Measurements from ENCODE around the gene DNAAF2. TPM values are rescaled to one million over a fixed set of nuclear protein-coding genes. Genes with fewer than 3 reads are reported as not detected.
"Not testable (repeated sequence)": the region's sequence is repeated elsewhere in the genome, so short reads cannot be mapped to it uniquely, and the experiment has no call there.

DNAAF2 gene
- total RNA-seq = 5.7 TPM

- Histone ChIP-seq H3K9ac (ENCODE audit: low read depth in 1 of 3, low read length in 3 of 3) (peak within 1 kb of the TSS; percentile 90 to 96 (median 95)), H3K4me3 (ENCODE audit: low read length in 3 of 3) (peak within 1 kb of the TSS; percentile 88 to 97 (median 95)), H3K27ac (ENCODE audit: low read depth, low read length) (peak within 1 kb of the TSS; percentile 96), H3K4me1 (ENCODE audit: control insufficient read depth in 3 of 3, insufficient read depth in 3 of 3, low read length in 3 of 3) (peaks cover 12 to 24% (median 17%) of the 10 kb centered on the region in 3 donors), H3K36me3 (ENCODE audit: control insufficient read depth in 3 of 3, insufficient read depth in 3 of 3, low read length in 3 of 3) (peaks cover 0 to 8% (median 2%) of the 10 kb centered on the region in 3 donors), H3K9me3 (ENCODE audit: control insufficient read depth in 3 of 3, low read length in 3 of 3) (no peaks in the 10 kb centered on the region), H3K27me3 (ENCODE audit: control insufficient read depth in 3 of 3, insufficient read depth in 3 of 3, low read length in 3 of 3) (no peaks in the 10 kb centered on the region)
These were observed at the start of gene DNAAF2 for GRCh38 chr14:49634547-49635334. DNAAF2 (minus strand) TSS chr14:49635244; CDS start chr14:49635149, 95 bp downstream.

DNA sequence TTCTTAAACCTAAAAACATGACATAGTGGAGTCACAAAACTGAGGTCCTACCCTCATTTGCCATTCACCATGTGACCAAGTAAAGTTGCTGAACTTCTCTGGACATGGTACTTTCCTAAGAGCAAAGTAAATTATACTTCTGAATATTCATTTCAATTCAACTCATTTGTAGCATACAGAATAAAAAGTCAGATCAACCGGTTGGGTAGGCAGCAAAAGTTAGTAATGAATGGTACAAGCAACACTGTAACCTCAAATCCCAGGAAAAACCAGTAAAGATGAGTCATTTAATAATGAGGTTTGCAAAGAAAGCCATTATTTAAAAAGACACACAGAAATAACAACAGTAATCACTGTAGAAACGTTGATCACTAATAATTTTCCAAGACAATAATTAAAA is 44.2 kb upstream of the DNAAF2 start:
- no peak overlapping the region for H3K9ac ChIP-seq (ENCODE audit: low read depth in 1 of 3, low read length in 3 of 3)
- no peaks in the 10 kb centered on the region for H3K4me1 ChIP-seq (ENCODE audit: control insufficient read depth in 3 of 3, insufficient read depth in 3 of 3, low read length in 3 of 3)
- H3K27ac ChIP-seq (ENCODE audit: low read depth, low read length) = no peak overlapping the region
- H3K36me3 ChIP-seq (ENCODE audit: control insufficient read depth in 3 of 3, insufficient read depth in 3 of 3, low read length in 3 of 3) = peaks cover 0 to 2% (median 0%) of the 10 kb centered on the region in 3 donors
- H3K4me3 ChIP-seq (ENCODE audit: low read length in 3 of 3) = no peak overlapping the region
- no peaks in the 10 kb centered on the region for H3K9me3 ChIP-seq (ENCODE audit: control insufficient read depth in 3 of 3, low read length in 3 of 3)
- no peaks in the 10 kb centered on the region for H3K27me3 ChIP-seq (ENCODE audit: control insufficient read depth in 3 of 3, insufficient read depth in 3 of 3, low read length in 3 of 3)

- no peak overlapping the region for H3K4me3 ChIP-seq (ENCODE audit: low read length in 3 of 3)
- H3K4me1 ChIP-seq (ENCODE audit: control insufficient read depth in 3 of 3, insufficient read depth in 3 of 3, low read length in 3 of 3) = no peaks in the 10 kb centered on the region
- H3K27ac ChIP-seq (ENCODE audit: low read depth, low read length) = no peak overlapping the region
- H3K9ac ChIP-seq (ENCODE audit: low read depth in 1 of 3, low read length in 3 of 3) = no peak overlapping the region
- no peaks in the 10 kb centered on the region for H3K27me3 ChIP-seq (ENCODE audit: control insufficient read depth in 3 of 3, insufficient read depth in 3 of 3, low read length in 3 of 3)
- no peaks in the 10 kb centered on the region for H3K9me3 ChIP-seq (ENCODE audit: control insufficient read depth in 3 of 3, low read length in 3 of 3)
- H3K36me3 ChIP-seq (ENCODE audit: control insufficient read depth in 3 of 3, insufficient read depth in 3 of 3, low read length in 3 of 3) = peaks cover 0 to 2% (median 0%) of the 10 kb centered on the region in 3 donors
These were observed 42.6 kb upstream of the DNAAF2 start for GRCh38 chr14:49677643-49678042.

DNA sequence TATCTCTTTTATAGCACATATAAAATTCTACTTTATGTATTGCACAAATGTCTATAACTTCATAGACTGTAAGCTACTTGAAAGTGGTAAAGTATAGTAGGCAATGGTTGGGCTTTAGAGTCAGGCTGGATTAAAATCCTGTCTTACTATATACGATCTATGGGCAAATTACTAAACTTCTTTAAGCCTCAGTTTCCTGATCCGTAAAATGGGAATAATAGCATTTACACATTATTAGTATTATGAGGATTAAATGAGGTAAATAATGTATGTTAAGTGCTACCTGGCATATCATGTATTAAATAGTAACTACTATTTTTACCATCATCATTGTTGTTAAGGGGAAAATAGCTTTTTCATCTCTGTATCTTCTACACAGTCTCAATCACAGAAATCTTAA is 38.5 kb upstream of the DNAAF2 start:
- peaks cover 0 to 2% (median 0%) of the 10 kb centered on the region in 3 donors for H3K36me3 ChIP-seq (ENCODE audit: control insufficient read depth in 3 of 3, insufficient read depth in 3 of 3, low read length in 3 of 3)
- H3K9me3 ChIP-seq (ENCODE audit: control insufficient read depth in 3 of 3, low read length in 3 of 3) = no peaks in the 10 kb centered on the region
- H3K27ac ChIP-seq (ENCODE audit: low read depth, low read length) = no peak overlapping the region
- no peak overlapping the region for H3K9ac ChIP-seq (ENCODE audit: low read depth in 1 of 3, low read length in 3 of 3)
- H3K4me1 ChIP-seq (ENCODE audit: control insufficient read depth in 3 of 3, insufficient read depth in 3 of 3, low read length in 3 of 3) = no peaks in the 10 kb centered on the region
- no peaks in the 10 kb centered on the region for H3K27me3 ChIP-seq (ENCODE audit: control insufficient read depth in 3 of 3, insufficient read depth in 3 of 3, low read length in 3 of 3)
- H3K4me3 ChIP-seq (ENCODE audit: low read length in 3 of 3) = no peak overlapping the region

DNA sequence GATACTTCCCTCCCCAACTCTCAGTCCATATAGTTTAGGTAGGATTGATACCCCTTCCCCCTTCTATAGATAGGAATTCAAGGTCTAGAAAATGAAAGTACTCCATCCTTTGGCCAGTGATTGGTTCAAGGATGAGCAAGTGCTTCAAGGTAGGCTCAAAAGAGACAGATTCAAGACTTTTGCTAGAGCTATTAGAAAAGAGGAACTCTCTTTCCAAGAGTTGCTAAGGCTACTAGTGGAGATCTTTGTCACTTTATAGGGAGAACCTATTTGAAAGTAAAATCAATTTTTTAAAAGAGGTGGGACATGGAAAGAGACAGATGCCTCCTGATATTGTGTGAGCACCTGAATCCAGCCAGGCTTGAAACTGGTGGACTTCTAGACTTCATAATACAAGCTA is 35.4 kb upstream of the DNAAF2 start:
- no peaks in the 10 kb centered on the region for H3K9me3 ChIP-seq (ENCODE audit: control insufficient read depth in 3 of 3, low read length in 3 of 3)
- no peaks in the 10 kb centered on the region for H3K27me3 ChIP-seq (ENCODE audit: control insufficient read depth in 3 of 3, insufficient read depth in 3 of 3, low read length in 3 of 3)
- no peaks in the 10 kb centered on the region for H3K36me3 ChIP-seq (ENCODE audit: control insufficient read depth in 3 of 3, insufficient read depth in 3 of 3, low read length in 3 of 3)
- H3K9ac ChIP-seq (ENCODE audit: low read depth in 1 of 3, low read length in 3 of 3) = no peak overlapping the region
- H3K4me3 ChIP-seq (ENCODE audit: low read length in 3 of 3) = no peak overlapping the region
- no peaks in the 10 kb centered on the region for H3K4me1 ChIP-seq (ENCODE audit: control insufficient read depth in 3 of 3, insufficient read depth in 3 of 3, low read length in 3 of 3)
- no peak overlapping the region for H3K27ac ChIP-seq (ENCODE audit: low read depth, low read length)

DNA sequence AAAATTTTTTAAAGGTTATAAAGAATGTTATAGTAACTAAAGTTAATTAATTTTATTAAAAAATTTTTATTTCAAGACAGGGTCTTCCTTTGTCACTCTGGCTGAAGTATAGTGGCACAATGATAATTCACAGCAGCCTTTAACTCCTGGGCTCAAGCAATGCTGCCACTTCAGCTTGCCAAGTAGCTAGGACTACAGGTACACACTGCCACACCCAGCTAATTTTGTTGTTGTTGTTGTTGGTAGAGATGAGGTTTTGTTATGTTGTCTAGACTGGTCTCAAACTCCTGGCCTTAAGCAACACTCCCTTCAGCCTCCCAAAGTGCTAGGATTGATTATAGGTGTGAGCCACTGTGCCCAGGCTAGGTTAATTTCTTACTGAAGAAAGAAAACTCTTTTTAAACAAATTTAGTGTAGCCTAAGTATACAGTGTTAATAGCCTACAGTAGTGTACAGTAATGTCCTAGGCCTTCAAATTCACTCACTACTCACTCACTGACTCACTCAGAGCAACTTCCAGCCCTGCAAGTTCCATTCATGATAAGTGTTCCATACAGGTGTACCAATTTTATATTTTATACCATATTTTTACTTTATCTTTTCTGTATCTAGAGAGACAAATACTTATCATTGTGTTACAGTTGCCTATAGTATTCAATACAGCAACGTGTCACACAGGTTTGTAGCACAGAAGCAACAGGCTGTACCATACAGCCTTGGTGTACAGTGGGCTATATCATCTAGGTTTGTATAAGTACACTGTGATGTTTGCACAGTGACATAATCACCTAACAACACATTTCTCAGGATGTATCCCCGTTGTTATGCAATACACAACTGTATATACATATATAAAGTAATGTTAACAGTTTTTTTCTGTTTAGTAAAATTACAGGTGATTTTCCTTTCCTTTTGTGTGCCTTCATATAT is 24.7 kb upstream of the DNAAF2 start:
- Histone ChIP-seq H3K4me3 (ENCODE audit: low read length in 3 of 3) (no peak overlapping the region), H3K9ac (ENCODE audit: low read depth in 1 of 3, low read length in 3 of 3) (no peak overlapping the region), H3K27ac (ENCODE audit: low read depth, low read length) (no peak overlapping the region), H3K36me3 (ENCODE audit: control insufficient read depth in 3 of 3, insufficient read depth in 3 of 3, low read length in 3 of 3) (no peaks in the 10 kb centered on the region), H3K9me3 (ENCODE audit: control insufficient read depth in 3 of 3, low read length in 3 of 3) (no peaks in the 10 kb centered on the region), H3K4me1 (ENCODE audit: control insufficient read depth in 3 of 3, insufficient read depth in 3 of 3, low read length in 3 of 3) (no peaks in the 10 kb centered on the region), H3K27me3 (ENCODE audit: control insufficient read depth in 3 of 3, insufficient read depth in 3 of 3, low read length in 3 of 3) (no peaks in the 10 kb centered on the region)

GRCh38 chr14:49657500-49657899 is 22.5 kb upstream of the DNAAF2 start:
- not testable (repeated sequence) for H3K9ac ChIP-seq (ENCODE audit: low read depth in 1 of 3, low read length in 3 of 3); H3K27ac ChIP-seq (ENCODE audit: low read depth, low read length); H3K36me3 ChIP-seq (ENCODE audit: control insufficient read depth in 3 of 3, insufficient read depth in 3 of 3, low read length in 3 of 3)

GRCh38 chr14:49654511-49654910 is 19.5 kb upstream of the DNAAF2 start:
- H3K4me1 ChIP-seq (ENCODE audit: control insufficient read depth in 3 of 3, insufficient read depth in 3 of 3, low read length in 3 of 3) = no peaks in the 10 kb centered on the region
- no peak overlapping the region for H3K27ac ChIP-seq (ENCODE audit: low read depth, low read length)
- H3K9me3 ChIP-seq (ENCODE audit: control insufficient read depth in 3 of 3, low read length in 3 of 3) = no peaks in the 10 kb centered on the region

More at GRCh38 chr14:49657500-49657899, 22.5 kb upstream of the DNAAF2 start:
- not testable (repeated sequence) for H3K27me3 ChIP-seq (ENCODE audit: control insufficient read depth in 3 of 3, insufficient read depth in 3 of 3, low read length in 3 of 3); H3K4me1 ChIP-seq (ENCODE audit: control insufficient read depth in 3 of 3, insufficient read depth in 3 of 3, low read length in 3 of 3); H3K4me3 ChIP-seq (ENCODE audit: low read length in 3 of 3); H3K9me3 ChIP-seq (ENCODE audit: control insufficient read depth in 3 of 3, low read length in 3 of 3)

DNA sequence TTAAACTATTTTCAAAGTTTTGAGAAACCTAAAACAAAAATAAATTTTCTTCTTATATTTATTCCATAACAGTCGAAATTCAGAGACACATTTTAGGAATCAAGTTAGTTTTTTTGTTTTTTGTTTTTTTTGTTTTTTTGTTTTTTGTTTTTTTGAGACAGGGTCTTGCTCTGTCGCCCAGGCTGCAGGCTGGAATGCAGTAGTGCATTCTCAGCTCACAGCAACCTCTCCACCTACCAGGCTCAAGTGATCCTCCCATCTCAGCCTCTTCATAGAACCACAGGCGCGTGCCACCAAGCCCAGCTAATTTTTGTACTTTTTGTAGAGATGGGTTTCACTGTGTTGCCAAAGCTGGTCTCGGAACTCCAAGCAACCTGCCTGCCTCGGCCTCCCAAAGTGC is 18.5 kb upstream of the DNAAF2 start:
- H3K4me1 ChIP-seq (ENCODE audit: control insufficient read depth in 3 of 3, insufficient read depth in 3 of 3, low read length in 3 of 3) = no peaks in the 10 kb centered on the region
- no peaks in the 10 kb centered on the region for H3K9me3 ChIP-seq (ENCODE audit: control insufficient read depth in 3 of 3, low read length in 3 of 3)
- H3K9ac ChIP-seq (ENCODE audit: low read depth in 1 of 3, low read length in 3 of 3) = no peak overlapping the region
- H3K27me3 ChIP-seq (ENCODE audit: control insufficient read depth in 3 of 3, insufficient read depth in 3 of 3, low read length in 3 of 3) = no peaks in the 10 kb centered on the region
- H3K36me3 ChIP-seq (ENCODE audit: control insufficient read depth in 3 of 3, insufficient read depth in 3 of 3, low read length in 3 of 3) = no peaks in the 10 kb centered on the region
- H3K4me3 ChIP-seq (ENCODE audit: low read length in 3 of 3) = no peak overlapping the region
- no peak overlapping the region for H3K27ac ChIP-seq (ENCODE audit: low read depth, low read length)

More at GRCh38 chr14:49654511-49654910, 19.5 kb upstream of the DNAAF2 start:
- Histone ChIP-seq H3K27me3 (ENCODE audit: control insufficient read depth in 3 of 3, insufficient read depth in 3 of 3, low read length in 3 of 3) (no peaks in the 10 kb centered on the region), H3K9ac (ENCODE audit: low read depth in 1 of 3, low read length in 3 of 3) (no peak overlapping the region), H3K36me3 (ENCODE audit: control insufficient read depth in 3 of 3, insufficient read depth in 3 of 3, low read length in 3 of 3) (no peaks in the 10 kb centered on the region), H3K4me3 (ENCODE audit: low read length in 3 of 3) (no peak overlapping the region)

GRCh38 chr14:49642163-49642562 is 7.1 kb upstream of the DNAAF2 start:
- no peak overlapping the region for H3K4me3 ChIP-seq (ENCODE audit: low read length in 3 of 3)
- no peaks in the 10 kb centered on the region for H3K27me3 ChIP-seq (ENCODE audit: control insufficient read depth in 3 of 3, insufficient read depth in 3 of 3, low read length in 3 of 3)
- H3K36me3 ChIP-seq (ENCODE audit: control insufficient read depth in 3 of 3, insufficient read depth in 3 of 3, low read length in 3 of 3) = peaks cover 0 to 5% (median 0%) of the 10 kb centered on the region in 3 donors
- no peaks in the 10 kb centered on the region for H3K9me3 ChIP-seq (ENCODE audit: control insufficient read depth in 3 of 3, low read length in 3 of 3)
- no peak overlapping the region for H3K9ac ChIP-seq (ENCODE audit: low read depth in 1 of 3, low read length in 3 of 3)
- no peak overlapping the region for H3K27ac ChIP-seq (ENCODE audit: low read depth, low read length)
- H3K4me1 ChIP-seq (ENCODE audit: control insufficient read depth in 3 of 3, insufficient read depth in 3 of 3, low read length in 3 of 3) = peaks cover 0 to 5% (median 4%) of the 10 kb centered on the region in 3 donors

Data from skeletal muscle tissue (tissue), 4 donors.